ENCODE measurements around the gene ZBTB14.

DNA sequence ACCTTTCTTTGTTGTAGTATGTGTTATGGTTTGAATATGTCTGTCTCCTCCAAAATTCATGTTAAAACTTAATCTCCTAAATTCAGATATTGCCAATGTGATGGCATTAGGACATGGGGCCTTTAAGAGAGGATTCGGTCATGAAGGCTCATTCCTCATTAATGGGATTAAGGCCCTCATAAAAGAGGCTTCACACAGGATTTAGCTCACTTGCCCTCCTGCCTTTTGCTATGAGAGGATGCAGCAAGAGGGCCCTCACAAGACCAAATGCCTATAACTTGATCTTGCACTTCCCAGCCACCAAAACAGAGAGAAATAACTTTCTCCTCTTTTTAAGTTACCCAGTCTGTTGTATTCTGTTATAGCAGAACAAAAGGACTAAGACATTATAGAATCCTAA, 19.7 kb downstream of the ZBTB14 start:
- TF ChIP-seq, protein P1, sequence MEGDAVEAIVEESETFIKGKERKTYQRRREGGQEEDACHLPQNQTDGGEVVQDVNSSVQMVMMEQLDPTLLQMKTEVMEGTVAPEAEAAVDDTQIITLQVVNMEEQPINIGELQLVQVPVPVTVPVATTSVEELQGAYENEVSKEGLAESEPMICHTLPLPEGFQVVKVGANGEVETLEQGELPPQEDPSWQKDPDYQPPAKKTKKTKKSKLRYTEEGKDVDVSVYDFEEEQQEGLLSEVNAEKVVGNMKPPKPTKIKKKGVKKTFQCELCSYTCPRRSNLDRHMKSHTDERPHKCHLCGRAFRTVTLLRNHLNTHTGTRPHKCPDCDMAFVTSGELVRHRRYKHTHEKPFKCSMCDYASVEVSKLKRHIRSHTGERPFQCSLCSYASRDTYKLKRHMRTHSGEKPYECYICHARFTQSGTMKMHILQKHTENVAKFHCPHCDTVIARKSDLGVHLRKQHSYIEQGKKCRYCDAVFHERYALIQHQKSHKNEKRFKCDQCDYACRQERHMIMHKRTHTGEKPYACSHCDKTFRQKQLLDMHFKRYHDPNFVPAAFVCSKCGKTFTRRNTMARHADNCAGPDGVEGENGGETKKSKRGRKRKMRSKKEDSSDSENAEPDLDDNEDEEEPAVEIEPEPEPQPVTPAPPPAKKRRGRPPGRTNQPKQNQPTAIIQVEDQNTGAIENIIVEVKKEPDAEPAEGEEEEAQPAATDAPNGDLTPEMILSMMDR (IDR thresholded peaks at IDR 0.05; ENCODE audit: low read length): no peak
- TF ChIP-seq EZH2phosphoT487 (IDR thresholded peaks at IDR 0.05; ENCODE audit: low read length) (no peak), EZH2 (optimal IDR thresholded peaks at IDR 0.05; ENCODE audit: low read depth, low read length) (no peak)

All from MM.1S (cell line).